Suprapubic skin (tissue), 4 donors: ENCODE results near the gene ZFYVE28. TPM values are rescaled to one million over a fixed set of nuclear protein-coding genes. Genes with fewer than 3 reads are reported as not detected.

Experiments used
- DNase-seq, 2 donors: peaks; one replicate each; pipeline ENCODE4 v3.0.0-alpha.2; 2019; ENCODE audit warnings: low spot score in 2 of 2
- H3K27ac ChIP-seq: fragments of 200-600 bp; sonication (generic); one replicate; pipeline ENCODE4 v1.5.1; 2019
- H3K27me3 ChIP-seq: fragments of 200-600 bp; sonication (generic); one replicate; pipeline ENCODE4 v1.5.1; 2019
- H3K36me3 ChIP-seq: fragments of 200-600 bp; sonication (generic); one replicate; pipeline ENCODE4 v1.5.1; 2019
- H3K4me1 ChIP-seq: fragments of 200-600 bp; sonication (generic); one replicate; pipeline ENCODE4 v1.5.1; 2019
- H3K4me3 ChIP-seq: fragments of 200-600 bp; sonication (generic); one replicate; pipeline ENCODE4 v1.5.1; 2019; ENCODE audit warnings: mild to moderate bottlenecking
- H3K9me3 ChIP-seq: fragments of 200-600 bp; sonication (generic); one replicate; pipeline ENCODE4 v1.5.1; 2019
- CTCF ChIP-seq, 2 donors: fragments of 200-600 bp in 1 of 2; fragments of 450-650 bp in 1 of 2; sonication (generic) in 1 of 2; IDR thresholded peaks; one replicate each; pipeline ENCODE4 v1.5.1; 2016 to 2019; ENCODE audit warnings: antibody characterized with exemption in 2 of 2, mild to moderate bottlenecking in 1 of 2, moderate library complexity in 1 of 2
- EP300 ChIP-seq: sonication (generic); formaldehyde crosslinking; IDR thresholded peaks from one replicate; pipeline ENCODE4 v1.6.1; 2017; ENCODE audit warnings: antibody characterized with exemption
- POLR2A ChIP-seq, 2 donors: fragments of 450-650 bp; IDR thresholded peaks; one replicate each; pipeline ENCODE4 v1.6.1; 2017; ENCODE audit warnings: antibody characterized with exemption in 2 of 2, mild to moderate bottlenecking in 2 of 2, moderate library complexity in 2 of 2
- POLR2AphosphoS5 ChIP-seq, 3 donors: sonication (generic); formaldehyde crosslinking; IDR thresholded peaks; one replicate each; pipeline ENCODE4 v1.6.1; 2017; ENCODE audit warnings: antibody characterized with exemption in 3 of 3
- WGBS: methylation state at CpG from one replicate; pipeline ENCODE4 v1.1.5; 2018; 5-methylcytosine and 5-hydroxymethylcytosine counted together
- total RNA-seq, 4 donors: library from RNA; depleted of rRNA; stranded (reverse); fragments of >200 nt; gene quantifications; one replicate each; pipeline ENCODE4 v1.1.0, GENCODE V29; 2016

Gene ZFYVE28
- total RNA-seq, 4 donors from 2014 or later, result 7.6 to 21.3 (median 9.9) TPM

- DNase-seq, result no peak
- H3K27ac ChIP-seq, result no peak overlapping the region
- no peaks in the 10 kb centered on the region for H3K4me1 ChIP-seq
- no peak overlapping the region for H3K4me3 ChIP-seq
- peaks cover 5% of the 10 kb centered on the region for H3K9me3 ChIP-seq
- TF ChIP-seq CTCF (IDR thresholded peaks at IDR 0.05) (no peak), POLR2A (IDR thresholded peaks at IDR 0.05) (no peak), EP300 (no peak), POLR2AphosphoS5 (IDR thresholded peaks at IDR 0.05) (no peak)
- no peaks in the 10 kb centered on the region for H3K36me3 ChIP-seq
- WGBS, result 89% methylated on average over 5 of the region's 14 CpGs
- no peaks in the 10 kb centered on the region for H3K27me3 ChIP-seq
These were observed 45.9 kb downstream of the ZFYVE28 start for GRCh38 chr4:2372488-2373030.

GRCh38 chr4:2371765-2372487 is 46.5 kb downstream of the ZFYVE28 start:
- no peak for DNase-seq
- Histone ChIP-seq H3K4me1 (no peaks in the 10 kb centered on the region), H3K27me3 (no peaks in the 10 kb centered on the region), H3K27ac (no peak overlapping the region), H3K36me3 (no peaks in the 10 kb centered on the region), H3K4me3 (no peak overlapping the region), H3K9me3 (peaks cover 5% of the 10 kb centered on the region)
- no peak for TF ChIP-seq EP300
- TF ChIP-seq CTCF (IDR thresholded peaks at IDR 0.05), result no peak
- no peak for TF ChIP-seq POLR2A (IDR thresholded peaks at IDR 0.05)
- TF ChIP-seq POLR2AphosphoS5 (IDR thresholded peaks at IDR 0.05), result no peak
- WGBS, result 81% methylated on average over 25 of the region's 27 CpGs

GRCh38 chr4:2370597-2371320 is 47.7 kb downstream of the ZFYVE28 start:
- H3K4me1 ChIP-seq, result no peaks in the 10 kb centered on the region
- DNase-seq, result no peak
- no peak overlapping the region for H3K4me3 ChIP-seq
- H3K27ac ChIP-seq, result no peak overlapping the region
- TF ChIP-seq POLR2A (IDR thresholded peaks at IDR 0.05) (no peak), EP300 (no peak), POLR2AphosphoS5 (IDR thresholded peaks at IDR 0.05) (no peak), CTCF (IDR thresholded peaks at IDR 0.05) (no peak)
- H3K36me3 ChIP-seq, result no peaks in the 10 kb centered on the region
- no peaks in the 10 kb centered on the region for H3K27me3 ChIP-seq
- WGBS, result 88% methylated on average over 20 of the region's 26 CpGs
- H3K9me3 ChIP-seq, result peaks cover 5% of the 10 kb centered on the region

GRCh38 chr4:2368746-2369437 is 49.6 kb downstream of the ZFYVE28 start:
- Histone ChIP-seq H3K9me3 (peaks cover 5% of the 10 kb centered on the region), H3K4me1 (peaks cover 17% of the 10 kb centered on the region), H3K27ac (no peak overlapping the region), H3K4me3 (no peak overlapping the region), H3K27me3 (no peaks in the 10 kb centered on the region), H3K36me3 (no peaks in the 10 kb centered on the region)
- WGBS, result 98% methylated on average over 4 of the region's 4 CpGs
- TF ChIP-seq POLR2AphosphoS5 (IDR thresholded peaks at IDR 0.05), result no peak
- DNase-seq, result peak in 1 of 2 donors; percentile 53

GRCh38 chr4:2367626-2368025 is 50.8 kb downstream of the ZFYVE28 start:
- 100% methylated on average over 1 of the region's 7 CpGs for WGBS

More at GRCh38 chr4:2367626-2368025, 50.8 kb downstream of the ZFYVE28 start:
- Histone ChIP-seq H3K27ac (no peak overlapping the region), H3K36me3 (no peaks in the 10 kb centered on the region), H3K9me3 (peaks cover 5% of the 10 kb centered on the region), H3K27me3 (no peaks in the 10 kb centered on the region), H3K4me3 (no peak overlapping the region), H3K4me1 (peaks cover 28% of the 10 kb centered on the region)
- DNase-seq, result no peak
- TF ChIP-seq EP300 (no peak), POLR2AphosphoS5 (IDR thresholded peaks at IDR 0.05) (no peak), CTCF (IDR thresholded peaks at IDR 0.05) (no peak), POLR2A (IDR thresholded peaks at IDR 0.05) (no peak)
